Esophagus squamous epithelium (tissue), 4 donors: ENCODE results near the gene PRKN.

Source experiments
- CTCF ChIP-seq, 6 experiments: fragments of 450-650 bp in 4 of 6; fragments of 200-600 bp in 2 of 6; sonication (generic) in 2 of 6; IDR thresholded peaks; one replicate each; pipeline ENCODE4 v1.5.1; 2016 to 2019; ENCODE audit warnings: antibody characterized with exemption in 6 of 6, mild to moderate bottlenecking in 4 of 6, moderate library complexity in 4 of 6
- POLR2A ChIP-seq, 4 donors: fragments of 450-650 bp; IDR thresholded peaks; one replicate each; pipeline ENCODE4 v1.6.1; 2017; ENCODE audit warnings: antibody characterized with exemption in 4 of 4, mild to moderate bottlenecking in 4 of 4, moderate library complexity in 3 of 4

GRCh38 chr6:162572240-162572639 is 155.3 kb downstream of the PRKN start:
- no peak for TF ChIP-seq CTCF (IDR thresholded peaks at IDR 0.05)
- no peak for TF ChIP-seq POLR2A (IDR thresholded peaks at IDR 0.05)
